GM19463 (cell line): Measurements from ENCODE around the gene WDR33.

ENCODE experiments used
- ATAC-seq: cut with Tn5 transposase; IDR thresholded peaks from one replicate; pipeline ENCODE4 v1.9.1; 2021; ENCODE audit warnings: mild to moderate bottlenecking, moderate library complexity; ENCODE audit not compliant: unreplicated experiment

Gene WDR33

GRCh38 chr2:127658641-127659407 lies 152.1 kb downstream of the WDR33 start:
- ATAC-seq = no peak

GRCh38 chr2:127658146-127658545 lies 152.8 kb downstream of the WDR33 start:
- ATAC-seq = no peak

- ATAC-seq = no peak
Measured at GRCh38 chr2:127657232-127657595, 153.8 kb downstream of the WDR33 start.

GRCh38 chr2:127656569-127657231 lies 154.3 kb downstream of the WDR33 start:
- ATAC-seq = no peak

- ATAC-seq = no peak
Measured at GRCh38 chr2:127655209-127656073, 155.5 kb downstream of the WDR33 start.

- ATAC-seq = no peak
Measured at GRCh38 chr2:127654838-127655175, 156.2 kb downstream of the WDR33 start.

- no peak for ATAC-seq
Measured at GRCh38 chr2:127654084-127654837, 156.7 kb downstream of the WDR33 start.

- no peak for ATAC-seq
Measured at GRCh38 chr2:127653421-127654083, 157.4 kb downstream of the WDR33 start.

- no peak for ATAC-seq
Measured at GRCh38 chr2:127652786-127653357, 158.1 kb downstream of the WDR33 start.

- ATAC-seq = no peak
Measured at GRCh38 chr2:127651971-127652550, 158.9 kb downstream of the WDR33 start.

GRCh38 chr2:127651381-127651809 lies 159.6 kb downstream of the WDR33 start:
- ATAC-seq = no peak
